ENCODE results near the gene GTF2F1. TPM values are rescaled to one million over a fixed set of nuclear protein-coding genes. Genes with fewer than 3 reads are reported as not detected.
"Not testable (repeated sequence)": the region's sequence is repeated elsewhere in the genome, so short reads cannot be mapped to it uniquely, and the experiment has no call there.

GTF2F1 gene
- total RNA-seq, 4 donors from 2014 or later = 42.2 to 166 (median 56.1) TPM

- peaks cover 5 to 16% (median 11%) of the 10 kb centered on the region in 4 donors for H3K4me1 ChIP-seq
- TF ChIP-seq EP300 (IDR thresholded peaks at IDR 0.05; ENCODE audit: low read depth) = no peak
- no peak for TF ChIP-seq CTCF (IDR thresholded peaks at IDR 0.05)
- TF ChIP-seq POLR2AphosphoS5 (IDR thresholded peaks at IDR 0.05) = no peak
- TF ChIP-seq POLR2A (IDR thresholded peaks at IDR 0.05) = no peak
- intact Hi-C loops (cut with DNase I; ENCODE audit: low total_unique reads) = no loop called here
- H3K27ac ChIP-seq = peak overlapping the region; percentile 85 to 94 (median 93)
- in situ Hi-C loops (cut with MboI; ENCODE audit: low pct_ligation_motif_present in 1 of 4, low pct_unique_long_range_greater_than_20kb in 1 of 4, low sequenced_read_pairs in 3 of 4) = no loop called here
- H3K9me3 ChIP-seq = no peaks in the 10 kb centered on the region
- no peak for DNase-seq
- peaks cover 0 to 30% (median 13%) of the 10 kb centered on the region in 4 donors for H3K36me3 ChIP-seq
- H3K27me3 ChIP-seq = no peaks in the 10 kb centered on the region
- peak overlapping the region; percentile 69 to 97 (median 95) for H3K4me3 ChIP-seq
- 0% methylated on average over 7 of the region's 7 CpGs; no CpG with 5 or more reads in 1 of the 2 donors for WGBS, 2 donors (ENCODE audit: low coverage in 1 of 2)
These were observed 31.0 kb downstream of the GTF2F1 start for GRCh38 chr19:6362027-6362350.

GRCh38 chr19:6360857-6361216, 32.1 kb downstream of the GTF2F1 start:
- Histone ChIP-seq H3K36me3 (peaks cover 0 to 19% (median 7%) of the 10 kb centered on the region in 4 donors), H3K27ac (peak overlapping the region; percentile 85 to 94 (median 93)), H3K4me1 (peaks cover 5 to 16% (median 11%) of the 10 kb centered on the region in 4 donors), H3K4me3 (peak overlapping the region in 3 of 4 donors; percentile 69 to 97 (median 94))
- H3K27me3 ChIP-seq; DNase-seq; intact Hi-C loops (cut with DNase I; ENCODE audit: low total_unique reads); H3K9me3 ChIP-seq; in situ Hi-C loops (cut with MboI; ENCODE audit: low pct_ligation_motif_present in 1 of 4, low pct_unique_long_range_greater_than_20kb in 1 of 4, low sequenced_read_pairs in 3 of 4): not testable (repeated sequence)
- WGBS, 2 donors (ENCODE audit: low coverage in 1 of 2) = 93% methylated on average over 10 of the region's 10 CpGs; no CpG with 5 or more reads in 1 of the 2 donors

GRCh38 chr19:6360445-6360844, 32.5 kb downstream of the GTF2F1 start:
- H3K4me1 ChIP-seq = peaks cover 5 to 16% (median 11%) of the 10 kb centered on the region in 4 donors
- H3K27ac ChIP-seq; in situ Hi-C loops (cut with MboI; ENCODE audit: low pct_ligation_motif_present in 1 of 4, low pct_unique_long_range_greater_than_20kb in 1 of 4, low sequenced_read_pairs in 3 of 4); intact Hi-C loops (cut with DNase I; ENCODE audit: low total_unique reads); H3K4me3 ChIP-seq; H3K27me3 ChIP-seq; DNase-seq; H3K9me3 ChIP-seq: not testable (repeated sequence)
- peaks cover 0 to 15% (median 6%) of the 10 kb centered on the region in 4 donors for H3K36me3 ChIP-seq
- WGBS, 2 donors (ENCODE audit: low coverage in 1 of 2) = 90 to 96% methylated on average over 5 to 12 of the region's 12 CpGs

GRCh38 chr19:6359568-6360341, 33.2 kb downstream of the GTF2F1 start:
- H3K27me3 ChIP-seq = no peaks in the 10 kb centered on the region
- H3K36me3 ChIP-seq = peaks cover 0 to 8% (median under 1%) of the 10 kb centered on the region in 4 donors
- peaks cover 5 to 16% (median 11%) of the 10 kb centered on the region in 4 donors for H3K4me1 ChIP-seq
- WGBS, 2 donors (ENCODE audit: low coverage in 1 of 2) = 80 to 88% methylated on average over 4 to 5 of the region's 5 CpGs
- no peaks in the 10 kb centered on the region for H3K9me3 ChIP-seq
- intact Hi-C loops (cut with DNase I; ENCODE audit: low total_unique reads) (loop anchor here (5.0 kb wide), 1 partner anchor 1548 kb away; no protein-coding TSS in a partner anchor), in situ Hi-C loops (cut with MboI; ENCODE audit: low pct_ligation_motif_present in 1 of 4, low pct_unique_long_range_greater_than_20kb in 1 of 4, low sequenced_read_pairs in 3 of 4) (no loop called here)
- DNase-seq = no peak
- no peak overlapping the region for H3K4me3 ChIP-seq
- no peak overlapping the region for H3K27ac ChIP-seq
- TF ChIP-seq EP300 (IDR thresholded peaks at IDR 0.05; ENCODE audit: low read depth) (no peak), POLR2AphosphoS5 (IDR thresholded peaks at IDR 0.05) (no peak), POLR2A (IDR thresholded peaks at IDR 0.05) (no peak), CTCF (IDR thresholded peaks at IDR 0.05) (no peak)

- Histone ChIP-seq H3K27me3 (no peaks in the 10 kb centered on the region), H3K9me3 (no peaks in the 10 kb centered on the region), H3K4me1 (peaks cover 5 to 11% (median 10%) of the 10 kb centered on the region in 4 donors), H3K4me3 (no peak overlapping the region), H3K27ac (no peak overlapping the region), H3K36me3 (no peaks in the 10 kb centered on the region)
- in situ Hi-C loops (cut with MboI; ENCODE audit: low pct_ligation_motif_present in 1 of 4, low pct_unique_long_range_greater_than_20kb in 1 of 4, low sequenced_read_pairs in 3 of 4) (no loop called here), intact Hi-C loops (cut with DNase I; ENCODE audit: low total_unique reads) (loop anchor here (5.0 kb wide), 1 partner anchor 1549 kb away; no protein-coding TSS in a partner anchor)
- WGBS, 2 donors (ENCODE audit: low coverage in 1 of 2) = 17 to 42% methylated on average over 2 to 9 of the region's 9 CpGs
- no peak for DNase-seq
- TF ChIP-seq POLR2AphosphoS5 (IDR thresholded peaks at IDR 0.05) = no peak
- no peak for TF ChIP-seq CTCF (IDR thresholded peaks at IDR 0.05)
- no peak for TF ChIP-seq EP300 (IDR thresholded peaks at IDR 0.05; ENCODE audit: low read depth)
- no peak for TF ChIP-seq POLR2A (IDR thresholded peaks at IDR 0.05)
These were observed 35.0 kb downstream of the GTF2F1 start for GRCh38 chr19:6358003-6358402.

Measured in transverse colon (tissue), 4 donors.